Astrocyte (in vitro differentiated cells and primary cell): ENCODE data around the gene C1orf52.

Experiments used
- CTCF ChIP-seq: IDR thresholded peaks from 2 replicates; pipeline ENCODE4 v1.5.1; 2011; ENCODE audit warnings: low read depth, mild to moderate bottlenecking, inconsistent platforms, low read length, moderate library complexity; ENCODE audit not compliant: insufficient read depth
- EZH2 ChIP-seq: IDR thresholded peaks from 2 replicates; pipeline ENCODE4 v1.6.1; 2012; ENCODE audit warnings: mild to moderate bottlenecking, low read length, inconsistent platforms; ENCODE audit not compliant: insufficient read depth

- TF ChIP-seq EZH2 (no peak), CTCF (no peak)
Measured at GRCh38 chr1:85268801-85269585, 9.5 kb upstream of the C1orf52 start.
